GM18907 (cell line): ENCODE data around the gene XYLT1.

Source experiments
- ATAC-seq: cut with Tn5 transposase; IDR thresholded peaks from one replicate; pipeline ENCODE4 v1.9.1; 2021; ENCODE audit warnings: mild to moderate bottlenecking, moderate library complexity; ENCODE audit not compliant: unreplicated experiment

Gene XYLT1

DNA sequence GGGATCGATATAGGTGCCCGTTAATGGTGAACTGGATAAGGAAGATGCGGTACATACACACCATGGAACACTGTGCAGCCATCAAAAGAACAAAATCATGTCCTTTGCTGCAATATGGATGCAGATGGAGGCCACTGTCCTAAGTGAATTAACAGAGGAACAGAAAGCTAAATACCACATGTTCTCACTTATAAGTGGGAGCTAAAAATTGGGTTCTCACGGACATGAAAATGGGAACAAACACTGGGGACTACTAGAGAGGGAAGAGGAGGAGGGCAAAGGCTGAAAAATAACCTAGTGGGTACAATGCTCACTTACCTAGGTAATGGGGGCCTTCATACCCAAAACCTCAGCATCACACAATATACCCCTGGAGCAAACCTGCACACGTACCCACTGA lies 302.6 kb downstream of the XYLT1 start:
- ATAC-seq, result no peak

DNA sequence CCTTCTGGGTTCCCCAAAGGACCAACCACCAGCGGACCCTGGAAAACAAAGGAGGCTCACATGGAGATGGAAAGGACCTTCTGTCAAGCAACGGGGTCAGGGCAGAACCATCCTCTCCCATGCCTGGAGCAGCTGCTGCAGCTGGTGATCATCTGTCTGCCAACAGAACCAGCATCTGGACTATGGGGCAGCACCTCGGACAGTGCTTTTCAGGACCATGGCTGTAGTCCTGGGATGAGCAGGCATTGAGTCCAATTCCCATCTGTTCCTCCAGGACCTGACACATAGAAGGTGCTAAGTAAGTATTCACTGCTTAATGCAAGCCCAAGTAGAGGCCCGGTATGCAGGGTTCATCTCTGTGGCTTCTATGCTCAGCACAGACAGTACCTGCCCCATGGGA lies 304.7 kb downstream of the XYLT1 start:
- no peak for ATAC-seq

DNA sequence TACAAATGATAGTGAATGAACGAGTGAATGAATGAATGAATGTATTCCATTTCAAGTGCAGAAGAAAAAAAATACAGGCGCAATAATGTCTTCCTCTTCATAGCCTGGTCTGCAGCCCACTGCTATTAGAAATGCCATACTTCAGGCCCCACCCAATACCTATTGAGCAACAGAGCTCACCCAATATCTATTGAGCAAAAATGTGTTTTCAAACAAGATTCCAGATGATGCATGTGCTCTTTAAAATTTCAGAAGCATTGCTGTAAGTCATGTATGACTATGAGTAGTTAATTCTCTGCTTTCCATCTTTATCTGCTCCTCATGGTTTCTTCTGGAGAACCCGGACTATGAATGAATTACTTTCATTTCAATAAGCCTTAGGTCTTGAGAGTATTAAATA lies 308.2 kb downstream of the XYLT1 start:
- no peak for ATAC-seq

DNA sequence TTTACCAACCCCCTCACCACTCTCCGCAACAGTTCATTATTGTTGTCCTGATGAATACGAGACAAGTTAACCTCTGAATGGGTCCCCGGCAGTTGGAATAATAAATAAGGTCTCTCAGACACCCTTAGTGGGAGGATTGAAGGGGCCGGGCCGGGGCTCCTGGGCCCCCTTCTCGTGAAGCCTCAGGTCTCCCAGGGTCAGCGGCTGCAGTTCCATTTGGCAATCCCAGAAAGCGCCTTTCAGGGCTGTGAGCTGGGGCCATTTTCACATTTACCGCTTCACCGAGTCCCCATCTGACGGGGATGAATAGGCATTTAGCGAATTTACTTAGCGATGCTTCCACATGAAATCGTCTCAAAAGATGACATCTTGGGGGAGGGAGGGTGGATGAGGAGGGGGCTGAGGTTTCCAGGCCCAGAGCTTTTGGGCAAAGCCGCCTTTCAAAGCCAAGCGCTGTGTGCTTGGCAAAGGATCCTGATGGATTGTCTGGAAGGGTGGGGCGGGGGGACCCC lies 309.8 kb downstream of the XYLT1 start:
- no peak for ATAC-seq

DNA sequence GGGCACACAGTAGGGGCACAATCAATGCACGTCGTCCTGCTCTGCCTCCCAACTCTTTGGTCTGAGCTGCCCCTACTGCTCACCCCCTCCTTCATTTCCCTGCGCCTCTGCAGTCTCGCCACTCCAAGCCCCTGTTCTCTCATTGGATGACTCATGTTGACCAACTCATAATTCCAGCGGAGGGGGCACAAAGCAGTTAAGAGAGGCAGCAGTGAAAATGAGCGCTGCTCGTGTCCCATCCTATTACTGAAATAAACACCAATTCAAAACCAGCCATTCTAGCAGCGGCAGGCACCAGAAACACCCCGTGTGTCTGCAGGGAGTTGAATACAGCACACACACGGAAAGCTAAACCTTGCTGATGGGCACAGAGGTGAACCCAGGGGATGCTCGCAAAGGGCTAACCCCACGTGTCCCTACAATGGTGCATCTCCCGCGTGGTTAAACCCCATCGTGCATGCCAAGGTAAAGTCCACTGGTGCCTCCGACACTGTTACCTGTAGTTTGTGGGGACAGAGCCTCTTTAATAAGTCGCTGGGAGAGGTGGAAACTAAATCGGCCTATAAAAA lies 310.4 kb downstream of the XYLT1 start:
- no peak for ATAC-seq

DNA sequence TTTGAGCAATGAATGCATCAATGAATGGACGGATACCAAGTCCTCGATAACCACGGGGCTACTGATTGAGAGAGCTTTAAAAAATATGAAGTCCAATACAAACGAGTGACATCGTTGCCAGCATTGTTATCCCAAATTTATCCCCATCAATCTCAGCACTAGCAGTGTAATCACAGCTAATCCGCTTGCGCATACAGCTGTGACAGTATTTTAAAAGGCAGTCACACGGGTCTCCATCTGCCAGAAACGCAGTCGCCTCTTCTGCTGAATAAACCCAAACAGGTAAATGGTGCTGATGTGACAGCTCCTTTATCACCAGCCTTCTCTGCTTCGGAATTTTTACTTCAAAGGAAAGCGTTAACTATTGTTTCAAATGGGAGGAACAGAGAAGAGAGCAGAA lies 311.1 kb downstream of the XYLT1 start:
- no peak for ATAC-seq

DNA sequence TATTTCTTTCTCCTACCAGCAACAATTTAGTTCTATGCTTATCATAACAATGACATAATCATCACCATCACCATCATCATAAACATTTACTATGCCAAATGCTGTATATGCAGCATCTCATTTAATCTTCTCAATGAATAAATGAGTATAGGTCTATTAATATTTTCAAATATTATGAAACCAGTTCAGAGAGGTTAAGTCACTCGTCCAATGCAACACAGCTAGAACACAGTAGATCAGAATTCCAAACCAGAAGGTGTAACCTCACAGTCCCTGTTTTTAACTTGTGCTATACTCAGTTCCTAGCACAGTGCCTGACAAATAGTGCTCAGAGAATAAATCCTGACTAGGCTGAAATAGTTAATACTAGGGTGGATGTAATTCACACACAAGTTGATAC lies 314.8 kb downstream of the XYLT1 start:
- ATAC-seq, result no peak

DNA sequence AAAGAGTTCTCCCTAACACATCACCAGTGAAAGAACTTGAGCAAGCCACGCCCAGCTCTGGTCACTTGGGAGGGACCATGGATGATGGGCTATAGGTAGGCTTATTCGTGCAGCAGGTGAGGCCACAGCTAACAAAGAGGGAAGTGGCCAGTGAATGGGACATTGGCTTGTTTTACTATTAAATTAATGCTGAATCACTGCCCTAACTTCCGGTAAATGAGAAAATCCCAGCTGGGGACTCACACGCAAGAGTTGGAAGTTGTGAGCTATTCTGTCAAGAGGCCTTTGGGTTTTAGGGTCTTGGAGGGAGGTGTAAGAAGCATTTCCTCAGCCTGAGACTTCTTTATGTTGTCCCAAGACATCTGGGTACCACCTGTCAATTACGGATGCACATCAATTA lies 315.3 kb downstream of the XYLT1 start:
- ATAC-seq, result no peak

DNA sequence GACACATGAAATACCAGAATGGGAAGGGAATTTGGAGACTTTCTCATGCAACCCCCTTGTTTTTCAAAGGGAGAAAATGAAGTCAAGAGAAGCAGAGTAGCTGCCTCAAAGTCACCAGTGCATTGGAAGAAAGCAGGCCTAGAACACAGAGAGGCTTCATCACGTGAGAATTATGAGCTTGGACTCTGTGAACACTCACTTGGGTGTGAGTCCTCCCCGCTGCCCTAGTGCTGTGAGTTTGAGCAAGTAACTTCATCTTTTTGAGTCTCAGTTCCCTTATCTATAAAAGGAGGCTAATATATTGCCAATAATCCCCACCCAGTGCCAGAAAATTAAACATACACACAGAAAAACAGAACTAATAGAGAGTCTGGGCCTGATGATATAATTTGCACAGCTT lies 315.8 kb downstream of the XYLT1 start:
- no peak for ATAC-seq

DNA sequence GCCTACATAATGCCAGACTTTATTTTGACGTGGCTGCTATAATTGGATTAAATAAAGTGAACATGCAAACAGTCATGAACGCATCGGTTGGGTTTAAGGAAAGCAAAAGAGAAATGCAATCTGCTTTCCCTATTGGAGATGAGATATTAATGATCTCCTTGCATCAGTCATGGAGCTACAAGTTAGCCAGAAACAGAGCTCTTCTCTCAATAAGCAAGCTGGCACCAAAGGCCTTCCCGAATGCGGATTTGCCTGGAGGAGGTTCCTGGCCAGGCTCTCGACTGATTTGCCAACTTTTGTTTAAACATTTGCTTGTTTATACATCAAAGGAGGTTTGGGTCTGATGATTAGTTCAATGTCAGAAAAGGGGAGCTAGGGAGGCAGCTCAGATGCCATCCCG lies 318.4 kb downstream of the XYLT1 start:
- ATAC-seq, result no peak

DNA sequence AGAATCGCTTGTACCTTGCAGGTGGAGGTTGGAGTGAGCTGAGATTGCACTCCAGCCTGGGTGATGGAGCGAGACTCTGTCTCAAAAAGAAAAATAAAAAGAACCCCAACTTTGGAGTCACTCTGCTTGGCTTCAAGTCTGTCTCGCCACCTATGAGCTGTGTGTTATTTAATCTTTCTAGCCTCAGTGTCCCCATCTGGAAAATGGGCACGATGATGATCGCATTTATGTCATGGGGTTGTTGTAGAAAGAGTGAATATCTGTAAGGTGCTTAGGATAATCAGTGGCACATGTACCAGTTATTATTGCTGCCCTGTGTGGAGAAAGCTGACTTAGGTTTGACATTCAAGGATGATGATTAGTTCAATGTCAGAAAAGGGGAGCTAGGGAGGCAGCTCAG lies 319.4 kb downstream of the XYLT1 start:
- ATAC-seq, result no peak

DNA sequence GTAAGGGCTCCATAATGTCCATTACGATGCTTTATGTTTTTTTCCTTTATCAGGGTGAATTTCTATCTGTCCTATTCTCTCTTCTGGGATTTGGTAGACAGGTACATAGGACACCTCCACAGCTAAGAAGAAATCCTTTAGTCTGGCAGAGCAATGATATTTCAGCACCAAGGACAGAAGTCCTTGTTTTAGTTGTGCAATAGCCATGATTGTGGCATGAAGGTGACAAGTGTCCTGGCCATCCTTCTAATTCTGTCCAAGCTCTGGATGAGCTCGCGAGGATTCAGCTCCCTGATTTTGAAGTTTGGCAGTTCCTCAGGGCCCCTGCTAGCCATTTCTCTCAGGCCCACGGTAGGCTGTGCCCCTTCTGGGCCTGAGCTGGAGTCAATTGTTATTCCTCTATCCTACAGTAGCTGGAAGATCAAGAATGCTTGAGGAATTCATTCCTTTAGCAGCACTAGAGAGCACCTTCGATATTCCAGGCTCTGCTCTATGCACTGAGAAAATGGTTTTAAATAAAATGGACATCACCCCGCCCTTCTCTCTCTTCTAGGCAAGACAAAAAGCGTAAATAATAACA lies 320.8 kb downstream of the XYLT1 start:
- ATAC-seq, result no peak

DNA sequence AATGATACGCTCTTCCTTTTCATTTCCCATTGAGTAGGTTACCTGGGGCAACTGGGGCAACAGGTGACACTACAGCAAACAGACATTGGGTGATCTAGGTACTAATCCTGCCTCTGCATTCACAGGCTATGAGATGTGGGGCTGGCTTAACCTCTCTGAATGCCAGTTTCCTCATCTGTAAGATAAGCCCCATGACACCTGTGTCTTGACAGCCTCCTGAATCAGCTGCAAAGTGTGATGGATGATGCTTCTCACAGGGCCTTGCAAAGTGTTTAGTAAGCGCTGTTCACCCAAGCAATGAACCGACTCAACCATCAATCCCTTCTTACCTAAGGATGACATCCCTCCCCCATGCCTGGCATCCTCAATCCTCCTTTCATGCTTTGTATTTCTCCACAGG lies 322.8 kb downstream of the XYLT1 start:
- ATAC-seq, result no peak

DNA sequence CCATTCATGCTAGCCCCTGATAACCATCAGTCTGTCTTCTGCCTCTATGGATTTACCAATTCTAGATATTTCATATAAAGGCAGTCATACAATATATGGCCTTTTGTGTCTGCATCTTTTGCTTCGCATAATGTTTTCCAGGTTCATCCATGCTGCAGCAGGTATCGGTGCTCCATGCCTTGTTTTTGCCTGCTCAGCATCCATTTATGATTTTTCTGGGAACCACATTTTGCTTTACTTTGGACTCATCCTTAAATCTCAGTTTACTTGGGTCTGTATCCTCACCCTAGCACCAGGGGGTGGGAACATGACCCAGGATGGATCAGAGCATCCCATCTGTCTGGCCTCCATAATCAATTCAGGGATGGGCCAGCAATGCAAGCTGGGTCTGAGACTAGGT lies 325.7 kb downstream of the XYLT1 start:
- no peak for ATAC-seq

DNA sequence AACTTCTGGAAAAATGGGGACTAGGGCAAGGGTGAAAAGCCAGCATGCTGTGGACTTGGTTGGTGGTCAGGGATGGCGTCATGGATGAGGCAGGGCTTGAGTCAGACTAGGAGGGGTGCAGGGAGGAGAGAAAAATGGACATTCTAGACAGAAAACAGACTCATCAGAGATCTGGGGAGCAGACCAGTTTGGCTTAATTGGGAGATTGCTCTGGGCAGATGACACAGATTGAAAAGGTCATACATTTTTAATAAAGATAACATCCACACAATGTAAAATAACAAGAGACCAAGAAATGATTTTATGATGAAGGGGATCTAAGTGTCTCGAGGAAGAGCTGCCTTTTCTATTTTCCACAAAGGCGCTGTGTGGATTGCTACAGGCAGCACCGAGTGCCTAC lies 326.3 kb downstream of the XYLT1 start:
- ATAC-seq, result no peak

DNA sequence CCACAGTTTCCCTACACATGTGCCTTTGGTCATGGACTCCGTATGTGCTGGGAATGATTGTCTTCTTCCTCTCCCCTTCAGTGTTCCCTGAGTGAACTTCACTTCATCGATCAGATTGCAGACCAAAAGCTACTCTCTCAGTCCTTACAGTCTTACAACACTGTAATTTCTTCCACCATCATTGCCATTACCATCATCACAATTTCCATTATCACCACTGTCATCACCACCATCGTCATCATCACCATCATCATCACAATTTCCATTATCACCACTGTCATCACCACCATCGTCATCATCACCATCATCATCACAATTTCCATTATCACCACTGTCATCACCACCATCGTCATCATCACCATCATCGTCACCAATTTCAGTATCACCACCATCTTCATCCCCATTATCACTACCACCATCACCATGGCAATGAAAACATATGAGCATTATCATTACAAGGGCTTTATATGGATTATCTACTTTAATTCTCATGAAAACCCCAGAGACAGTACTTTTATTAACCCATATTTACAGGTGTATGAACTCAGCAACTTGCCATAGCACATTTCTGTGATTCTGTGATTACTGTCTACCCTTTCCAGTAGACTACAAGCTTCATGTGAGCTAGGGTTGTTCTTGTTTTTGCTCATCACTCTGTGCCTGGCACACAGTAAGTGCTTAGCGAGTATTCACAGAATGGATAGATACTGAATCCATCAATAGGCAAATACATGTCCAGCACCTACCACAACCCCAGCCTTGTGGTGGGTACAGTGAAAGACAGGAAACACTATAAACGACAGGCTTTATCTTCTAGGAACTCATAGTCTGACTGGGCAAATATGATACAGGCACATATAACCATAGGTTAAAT lies 327.0 kb downstream of the XYLT1 start:
- no peak for ATAC-seq

DNA sequence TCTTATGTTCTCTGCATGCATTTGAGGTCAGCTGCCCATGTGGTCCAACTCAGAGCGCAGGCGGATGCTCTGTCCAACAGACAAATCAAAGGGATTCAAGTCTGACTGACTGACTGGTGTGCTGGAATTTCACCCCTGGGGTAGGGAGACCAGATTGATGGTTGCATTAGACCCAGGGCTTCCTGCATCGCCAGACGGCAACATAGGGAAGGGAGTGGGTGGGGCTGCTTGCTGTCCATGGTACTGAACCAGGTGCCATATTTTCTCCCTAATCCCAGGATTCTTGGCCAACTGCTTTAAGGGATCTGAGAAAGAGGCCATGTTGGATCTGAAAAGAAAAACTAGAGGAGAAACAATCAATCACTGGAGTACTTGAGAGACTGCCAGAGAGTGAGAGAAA lies 332.0 kb downstream of the XYLT1 start:
- no peak for ATAC-seq

DNA sequence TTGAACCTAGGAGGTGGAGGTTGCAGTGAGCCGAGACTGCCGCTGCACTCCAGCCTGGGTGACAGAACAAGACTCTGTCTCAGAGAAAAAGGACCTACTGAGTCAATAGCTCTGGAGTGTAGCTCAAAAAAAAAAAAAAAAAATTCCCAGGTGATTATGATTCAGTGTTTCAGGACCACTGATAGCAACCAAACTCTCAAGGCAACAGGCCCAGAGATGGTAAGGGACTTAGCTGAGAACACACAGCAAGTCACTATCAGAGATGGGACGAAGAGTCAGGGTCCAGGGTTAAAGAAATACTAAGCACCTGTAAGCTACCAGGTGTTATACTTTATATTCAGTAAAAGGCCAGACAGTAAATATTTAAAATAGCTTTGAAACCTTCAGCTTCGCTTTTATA lies 335.3 kb downstream of the XYLT1 start:
- no peak for ATAC-seq

DNA sequence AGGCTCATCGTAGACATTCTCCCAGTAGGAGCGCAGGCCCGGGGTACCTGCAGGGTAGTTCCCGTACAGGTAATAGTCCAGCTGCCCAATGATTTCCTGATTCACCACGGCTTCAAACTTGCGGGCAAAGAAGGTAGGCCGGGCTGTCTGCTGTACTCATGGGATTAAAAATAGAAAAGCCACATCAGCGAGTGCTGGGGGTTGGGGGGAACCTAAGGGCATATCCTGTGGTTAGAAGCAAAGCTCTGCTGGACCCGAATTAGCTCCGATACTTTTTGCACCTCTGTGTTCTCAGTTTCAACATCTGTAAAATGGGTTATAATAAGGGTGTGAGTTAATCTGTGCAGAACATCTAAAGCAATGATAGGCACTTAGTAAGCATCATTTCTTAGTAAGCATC lies 336.2 kb downstream of the XYLT1 start:
- ATAC-seq, result peak; percentile 73

DNA sequence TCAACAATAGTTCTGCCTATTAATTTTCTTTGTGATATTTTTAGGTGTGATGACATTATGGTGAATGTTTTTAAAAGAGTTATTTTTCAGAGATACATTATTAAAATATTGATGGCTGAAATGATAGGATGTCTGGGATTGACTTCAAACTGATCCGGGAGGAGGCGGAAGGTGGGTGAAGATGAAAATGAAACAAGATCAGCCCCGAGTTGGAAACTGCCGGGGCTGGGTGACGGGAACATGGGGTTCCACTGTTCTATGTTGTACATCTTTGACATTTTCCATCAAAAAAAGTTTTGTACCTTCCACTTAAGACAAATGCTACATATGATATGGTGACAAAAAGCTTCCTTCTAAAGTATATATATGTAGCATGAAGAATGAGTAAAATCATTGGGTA lies 336.9 kb downstream of the XYLT1 start:
- no peak for ATAC-seq

DNA sequence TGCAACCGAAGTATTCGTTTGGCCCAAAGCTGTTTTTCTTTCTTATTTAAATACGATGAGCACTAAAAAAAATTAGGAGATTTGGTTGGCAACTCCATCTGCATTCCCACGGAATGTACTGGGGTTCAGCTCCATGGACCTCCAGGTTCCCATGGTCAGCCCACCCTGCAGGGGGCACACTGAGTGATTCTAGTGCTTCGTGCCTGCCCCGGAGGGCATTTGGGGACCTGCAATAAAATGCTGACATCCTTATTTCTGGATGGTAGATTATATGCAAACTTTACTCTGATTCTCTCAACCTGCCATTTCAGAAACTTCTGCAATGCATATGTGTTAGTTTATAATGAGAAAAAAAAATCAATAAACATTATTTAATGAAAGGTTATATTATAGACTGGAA lies 339.4 kb downstream of the XYLT1 start:
- no peak for ATAC-seq

DNA sequence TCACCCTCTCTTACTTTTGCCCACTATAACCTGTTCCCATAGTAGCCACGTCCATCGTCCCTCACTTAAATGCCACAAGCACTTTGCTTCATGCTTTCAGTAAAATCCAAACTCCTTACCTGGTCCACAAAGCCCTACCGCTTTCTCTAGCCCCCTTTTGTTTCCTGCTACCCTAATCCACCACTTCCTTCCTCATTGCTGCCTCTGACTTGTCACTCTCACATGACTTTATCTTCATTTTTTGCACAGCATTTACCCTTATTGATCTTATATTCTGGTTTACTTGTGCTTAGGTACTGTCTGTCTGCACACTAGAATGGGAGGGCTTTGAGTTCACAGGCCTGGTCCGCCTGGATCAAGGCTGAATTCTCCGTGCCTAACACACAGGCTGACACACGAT lies 340.0 kb downstream of the XYLT1 start:
- ATAC-seq, result no peak
